Type B pancreatic cell (in vitro differentiated cells): Measurements from ENCODE around the gene RPN2. TPM values are rescaled to one million over a fixed set of nuclear protein-coding genes. Genes with fewer than 3 reads are reported as not detected.

ENCODE experiments used
- DNase-seq: peaks from one replicate; pipeline ENCODE4 v3.0.0; 2021; ENCODE audit warnings: mixed read lengths; ENCODE audit not compliant: unreplicated experiment; ENCODE audit errors: extremely low spot score
- H3K27ac Mint-ChIP-seq: 2 replicates; pipeline ENCODE4 v1.8.0; 2021; ENCODE audit warnings: mild to moderate bottlenecking, mixed read lengths
- H3K27me3 Mint-ChIP-seq: 2 replicates; pipeline ENCODE4 v1.8.0; 2021; ENCODE audit warnings: mixed read lengths
- H3K36me3 Mint-ChIP-seq: 2 replicates; pipeline ENCODE4 v1.8.0; 2021; ENCODE audit warnings: mixed read lengths
- H3K4me1 Mint-ChIP-seq: one replicate; pipeline ENCODE4 v1.8.0; 2021; ENCODE audit warnings: mixed read lengths; ENCODE audit not compliant: unreplicated experiment
- H3K4me3 Mint-ChIP-seq: 2 replicates; pipeline ENCODE4 v1.8.0; 2021; ENCODE audit warnings: mild to moderate bottlenecking, mixed read lengths
- H3K9me3 Mint-ChIP-seq: 2 replicates; pipeline ENCODE4 v1.8.0; 2021; ENCODE audit warnings: mixed read lengths
- CTCF ChIP-seq: fragments of 200-600 bp; sonication (generic); conservative IDR thresholded peaks from 2 replicates; pipeline ENCODE4 v1.5.0; 2021; ENCODE audit warnings: antibody characterized with exemption, mild to moderate bottlenecking
- total RNA-seq: library from RNA; stranded (reverse); gene quantifications from 2 replicates; pipeline ENCODE4 v1.2.1, GENCODE V29; 2021; ENCODE audit warnings: low replicate concordance

The RPN2 gene
- total RNA-seq, 1 donor from 2014 or later = 184 TPM

- no peaks in the 10 kb centered on the region for H3K27me3 Mint-ChIP-seq
- no peak overlapping the region for H3K27ac Mint-ChIP-seq
- no peak overlapping the region for H3K4me3 Mint-ChIP-seq
- TF ChIP-seq CTCF = no peak
- DNase-seq = no peak
- peaks cover 30% of the 10 kb centered on the region for H3K36me3 Mint-ChIP-seq
- H3K4me1 Mint-ChIP-seq = peaks cover 7% of the 10 kb centered on the region
- no peaks in the 10 kb centered on the region for H3K9me3 Mint-ChIP-seq
Measured at GRCh38 chr20:37218976-37219375, 39.8 kb downstream of the RPN2 start.

DNA sequence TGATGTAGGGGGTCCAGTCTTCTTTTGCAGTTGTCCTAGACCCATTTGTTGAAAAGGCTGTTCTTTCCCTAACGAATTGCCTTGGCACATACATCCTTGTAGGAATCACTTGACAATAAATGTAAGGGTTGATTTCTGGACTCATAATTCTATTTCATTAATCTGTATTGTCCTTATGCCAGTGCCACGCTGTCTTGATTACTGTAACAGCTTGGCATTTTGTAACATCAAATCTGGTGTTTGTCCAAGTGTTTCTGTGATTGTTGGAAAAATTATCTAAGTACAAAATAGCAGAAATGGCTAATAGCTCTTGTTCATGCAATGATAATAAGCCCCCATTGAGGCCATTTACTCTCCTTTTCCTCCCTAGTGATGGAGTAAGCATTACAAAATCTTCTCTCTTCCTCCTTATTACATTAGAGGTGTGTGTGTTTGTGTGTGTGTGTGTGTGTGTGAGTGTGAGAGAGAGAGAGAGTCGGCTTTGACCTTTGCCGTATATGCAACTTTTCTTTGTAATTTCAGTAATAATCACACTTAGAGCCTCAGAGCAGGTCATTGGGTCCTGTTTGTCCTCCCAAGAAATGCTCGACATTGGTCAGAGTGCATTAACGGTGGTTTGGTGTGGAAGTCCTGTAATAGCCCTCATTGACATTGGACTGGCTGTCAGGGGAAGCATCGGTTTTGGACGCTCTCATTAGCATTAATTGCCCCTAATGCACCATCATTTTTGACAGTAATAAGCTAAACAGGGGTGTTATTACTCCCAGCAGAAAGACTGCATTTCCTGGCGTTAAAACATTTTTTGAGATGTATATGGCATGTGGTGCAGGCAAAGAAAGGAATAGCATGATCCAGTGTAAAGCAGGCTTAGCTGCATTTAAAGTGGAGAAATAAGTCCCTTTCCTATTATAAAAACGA lies 40.9 kb downstream of the RPN2 start:
- peaks cover 33% of the 10 kb centered on the region for H3K36me3 Mint-ChIP-seq
- no peak for TF ChIP-seq CTCF
- no peaks in the 10 kb centered on the region for H3K9me3 Mint-ChIP-seq
- H3K4me1 Mint-ChIP-seq = peaks cover 7% of the 10 kb centered on the region
- no peaks in the 10 kb centered on the region for H3K27me3 Mint-ChIP-seq
- H3K4me3 Mint-ChIP-seq = no peak overlapping the region
- no peak for DNase-seq
- H3K27ac Mint-ChIP-seq = no peak overlapping the region

GRCh38 chr20:37220731-37221130 lies 41.6 kb downstream of the RPN2 start:
- Mint-ChIP-seq H3K36me3 (peaks cover 36% of the 10 kb centered on the region), H3K4me3 (no peak overlapping the region), H3K27ac (no peak overlapping the region), H3K27me3 (no peaks in the 10 kb centered on the region), H3K9me3 (no peaks in the 10 kb centered on the region), H3K4me1 (peaks cover 7% of the 10 kb centered on the region)
- DNase-seq = no peak
- no peak for TF ChIP-seq CTCF

DNA sequence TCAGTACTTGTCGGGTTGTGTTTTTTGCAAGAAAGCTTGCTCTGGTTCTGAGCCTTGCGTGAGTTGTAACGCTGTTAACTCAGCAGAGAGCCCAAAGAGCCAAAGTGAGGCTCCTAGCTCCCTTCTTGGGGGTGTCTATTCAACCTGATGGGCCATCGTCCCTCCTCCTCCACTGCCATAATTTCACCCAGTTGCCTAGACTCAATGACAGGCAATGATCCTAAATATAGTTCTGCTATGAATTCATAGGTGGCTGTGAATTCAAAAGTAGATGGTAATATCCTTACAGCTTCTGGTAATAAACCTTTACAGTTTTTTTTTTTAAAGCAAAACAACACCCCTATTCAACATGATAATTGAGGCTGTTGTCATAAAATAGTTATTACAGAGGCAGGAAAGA lies 43.0 kb downstream of the RPN2 start:
- no peak for DNase-seq
- H3K27me3 Mint-ChIP-seq = no peaks in the 10 kb centered on the region
- H3K9me3 Mint-ChIP-seq = no peaks in the 10 kb centered on the region
- TF ChIP-seq CTCF = no peak
- no peak overlapping the region for H3K4me3 Mint-ChIP-seq
- peaks cover 32% of the 10 kb centered on the region for H3K36me3 Mint-ChIP-seq
- H3K27ac Mint-ChIP-seq = no peak overlapping the region
- H3K4me1 Mint-ChIP-seq = peaks cover 7% of the 10 kb centered on the region

DNA sequence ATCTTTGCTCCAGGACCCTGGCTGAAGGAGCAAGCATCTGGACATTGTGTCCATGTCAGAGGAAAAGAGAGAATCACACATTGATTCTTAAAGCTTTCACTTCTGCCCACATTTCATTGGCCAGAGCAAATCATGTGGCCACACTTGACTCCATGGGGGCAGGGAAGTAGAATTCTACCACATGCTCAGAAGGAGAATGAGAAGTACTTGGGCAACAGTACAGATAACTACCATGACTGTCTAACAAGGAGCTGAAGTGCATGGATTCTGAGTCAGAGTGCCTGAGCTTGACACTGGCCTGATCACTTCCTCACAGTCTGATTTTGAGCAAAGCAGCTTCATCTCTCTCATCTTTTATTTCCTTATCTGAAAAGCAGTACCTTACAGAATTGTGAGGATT lies 43.9 kb downstream of the RPN2 start:
- Mint-ChIP-seq H3K36me3 (peaks cover 40% of the 10 kb centered on the region), H3K9me3 (no peaks in the 10 kb centered on the region), H3K27ac (no peak overlapping the region), H3K4me3 (no peak overlapping the region), H3K27me3 (no peaks in the 10 kb centered on the region), H3K4me1 (peaks cover 7% of the 10 kb centered on the region)
- DNase-seq = no peak
- no peak for TF ChIP-seq CTCF
